HepG2 (cell line): ENCODE results near the gene GDPD4. TPM values are rescaled to one million over a fixed set of nuclear protein-coding genes. Genes with fewer than 3 reads are reported as not detected.

Experiments used
- AKAP8 ChIP-seq: sonication (generic); formaldehyde crosslinking; IDR thresholded peaks from 2 replicates; pipeline ENCODE4 v1.5.1; 2020; ENCODE audit warnings: mild to moderate bottlenecking, missing genetic modification reagents
- BCLAF1 ChIP-seq: fragments of 450-650 bp; IDR thresholded peaks from 2 replicates; pipeline ENCODE4 v1.6.1; 2017; ENCODE audit warnings: mild to moderate bottlenecking
- CSRNP1 ChIP-seq: sonication (generic); formaldehyde crosslinking; IDR thresholded peaks from 2 replicates; pipeline ENCODE4 v1.8.1; 2023; ENCODE audit warnings: mild to moderate bottlenecking, missing genetic modification reagents
- EED ChIP-seq: sonication (generic); formaldehyde crosslinking; IDR thresholded peaks from 2 replicates; pipeline ENCODE4 v1.5.0; 2020; ENCODE audit warnings: mild to moderate bottlenecking, missing genetic modification reagents
- FUBP1 ChIP-seq: sonication (generic); formaldehyde crosslinking; IDR thresholded peaks from 2 replicates; pipeline ENCODE4 v1.5.1; 2020; ENCODE audit warnings: missing genetic modification reagents, mild to moderate bottlenecking, borderline replicate concordance
- HIVEP1 ChIP-seq: sonication (generic); formaldehyde crosslinking; IDR thresholded peaks from 2 replicates; pipeline ENCODE4 v1.4.0; 2020; ENCODE audit warnings: mild to moderate bottlenecking, missing genetic modification reagents
- KDM1A ChIP-seq: IDR thresholded peaks from 2 replicates; pipeline ENCODE4 v1.6.1; 2016; ENCODE audit warnings: missing compliant biosample characterization
- MBNL3 ChIP-seq: fragments of 250-450 bp; sonication (Bioruptor Pico); conservative IDR thresholded peaks from 2 replicates; pipeline ENCODE4 v1.8.0; 2022; ENCODE audit warnings: mild to moderate bottlenecking, inconsistent platforms
- MLX ChIP-seq: IDR thresholded peaks from 2 replicates; pipeline ENCODE4 v1.6.1; 2016
- PAF1 ChIP-seq: IDR thresholded peaks from 2 replicates; pipeline ENCODE4 v1.6.1; 2016; ENCODE audit warnings: missing genetic modification reagents, missing compliant biosample characterization
- POGK ChIP-seq: sonication (generic); formaldehyde crosslinking; conservative IDR thresholded peaks from 2 replicates; pipeline ENCODE4 v1.8.0; 2022; ENCODE audit warnings: mild to moderate bottlenecking, moderate library complexity, missing genetic modification reagents
- SCMH1 ChIP-seq: sonication (generic); formaldehyde crosslinking; IDR thresholded peaks from 2 replicates; pipeline ENCODE4 v1.9.0; 2021; ENCODE audit warnings: missing genetic modification reagents, mild to moderate bottlenecking, borderline replicate concordance
- SP4 ChIP-seq: sonication (generic); formaldehyde crosslinking; IDR thresholded peaks from 2 replicates; pipeline ENCODE4 v1.8.1; 2023; ENCODE audit warnings: mild to moderate bottlenecking, missing genetic modification reagents
- ZBTB20 ChIP-seq: sonication (generic); formaldehyde crosslinking; IDR thresholded peaks from 2 replicates; pipeline ENCODE4 v1.8.1; 2023; ENCODE audit warnings: missing genetic modification reagents, low read depth, mild to moderate bottlenecking, borderline replicate concordance
- ZBTB3 ChIP-seq: sonication (generic); formaldehyde crosslinking; IDR thresholded peaks from 2 replicates; pipeline ENCODE4 v1.4.0; 2020; ENCODE audit warnings: low read depth, mild to moderate bottlenecking, moderate library complexity, missing genetic modification reagents, borderline replicate concordance
- ZNF253 ChIP-seq: sonication (generic); formaldehyde crosslinking; IDR thresholded peaks from 2 replicates; pipeline ENCODE4 v1.8.0; 2022; ENCODE audit warnings: mild to moderate bottlenecking, missing genetic modification reagents, borderline replicate concordance
- ZNF260 ChIP-seq: sonication (generic); formaldehyde crosslinking; IDR thresholded peaks from 2 replicates; pipeline ENCODE4 v1.4.0; 2020; ENCODE audit warnings: missing genetic modification reagents, low read depth, mild to moderate bottlenecking, borderline replicate concordance
- ZNF737 ChIP-seq: sonication (generic); formaldehyde crosslinking; IDR thresholded peaks from 2 replicates; pipeline ENCODE4 v1.5.0; 2020; ENCODE audit warnings: missing genetic modification reagents, mild to moderate bottlenecking, borderline replicate concordance
- ZSCAN31 ChIP-seq: sonication (generic); formaldehyde crosslinking; IDR thresholded peaks from 2 replicates; pipeline ENCODE4 v1.5.0; 2020; ENCODE audit warnings: low read depth, mild to moderate bottlenecking, missing genetic modification reagents
- polyA plus RNA-seq, 8 experiments: library from polyadenylated mRNA; depleted of rRNA in 3 of 8; stranded (reverse) in 7 of 8; unstranded in 1 of 8; fragments of >200 nt; fragmentation: Illumina TruSeq in 4 of 8; extraction: Trizol in 4 of 8; gene quantifications; 2 replicates each; pipeline versions ENCODE4 v1.2.1 to v1.2.3, GENCODE V29; 2011 to 2016; ENCODE audit warnings: low read depth in 4 of 8, missing spikeins in 1 of 8, mixed read lengths in 1 of 8; ENCODE audit not compliant: insufficient read depth in 1 of 8
- total RNA-seq, 5 experiments: library from RNA; depleted of rRNA; stranded (reverse); fragments of >200 nt; fragmentation: Illumina TruSeq; extraction: Trizol; gene quantifications; 2 replicates each; pipeline ENCODE4 v1.2.3, GENCODE V29; 2016; ENCODE audit warnings: low read depth in 1 of 5

The GDPD4 gene
- total and polyA plus RNA-seq, 2 of the 13 experiments (the other 11 are each of a cell fraction or from before 2014, with no cell fraction given) = not detected

GRCh38 chr11:77252555-77253270 is 48.8 kb downstream of the GDPD4 start (continued):
- TF ChIP-seq ZBTB3 (CRISPR knock-in tag) = no peak
- TF ChIP-seq FUBP1 (CRISPR knock-in tag) = no peak
- no peak for TF ChIP-seq PAF1 (CRISPR knock-in tag)
- TF ChIP-seq EED (CRISPR knock-in tag) = 0 out of 2 replicates have a peak, but pooled peaks have one; percentile 65
- no peak for TF ChIP-seq MLX
- no peak for TF ChIP-seq HIVEP1 (CRISPR knock-in tag)
- TF ChIP-seq ZNF260 (CRISPR knock-in tag) = no peak
- TF ChIP-seq MBNL3 (CRISPR knock-in tag) = no peak
- 0 out of 2 replicates have a peak, but pooled peaks have one; percentile 24 for TF ChIP-seq POGK (CRISPR knock-in tag)
- TF ChIP-seq ZNF253 (CRISPR knock-in tag) = no peak
- TF ChIP-seq ZSCAN31 (CRISPR knock-in tag) = peak; percentile 61; the same call in 1 of the 2 replicates
- TF ChIP-seq KDM1A = no peak
- no peak for TF ChIP-seq BCLAF1
- TF ChIP-seq ZNF737 (CRISPR knock-in tag) = no peak
- no peak for TF ChIP-seq AKAP8 (CRISPR knock-in tag)
- TF ChIP-seq CSRNP1 (CRISPR knock-in tag) = no peak
- TF ChIP-seq SCMH1 = no peak
- TF ChIP-seq ZBTB20 (CRISPR knock-in tag) = no peak
- TF ChIP-seq SP4 (CRISPR knock-in tag) = no peak
